GM19043 (cell line): Measurements from ENCODE around the gene TLR9.
A peak's percentile ranks its signal among the peaks of the same experiment; 100 is the strongest.
"Not testable (repeated sequence)": the region's sequence is repeated elsewhere in the genome, so short reads cannot be mapped to it uniquely, and the experiment has no call there.

Source experiments
- ATAC-seq: cut with Tn5 transposase; IDR thresholded peaks from one replicate; pipeline ENCODE4 v1.9.1; 2021; ENCODE audit warnings: low read depth; ENCODE audit not compliant: unreplicated experiment

Gene TLR9

DNA sequence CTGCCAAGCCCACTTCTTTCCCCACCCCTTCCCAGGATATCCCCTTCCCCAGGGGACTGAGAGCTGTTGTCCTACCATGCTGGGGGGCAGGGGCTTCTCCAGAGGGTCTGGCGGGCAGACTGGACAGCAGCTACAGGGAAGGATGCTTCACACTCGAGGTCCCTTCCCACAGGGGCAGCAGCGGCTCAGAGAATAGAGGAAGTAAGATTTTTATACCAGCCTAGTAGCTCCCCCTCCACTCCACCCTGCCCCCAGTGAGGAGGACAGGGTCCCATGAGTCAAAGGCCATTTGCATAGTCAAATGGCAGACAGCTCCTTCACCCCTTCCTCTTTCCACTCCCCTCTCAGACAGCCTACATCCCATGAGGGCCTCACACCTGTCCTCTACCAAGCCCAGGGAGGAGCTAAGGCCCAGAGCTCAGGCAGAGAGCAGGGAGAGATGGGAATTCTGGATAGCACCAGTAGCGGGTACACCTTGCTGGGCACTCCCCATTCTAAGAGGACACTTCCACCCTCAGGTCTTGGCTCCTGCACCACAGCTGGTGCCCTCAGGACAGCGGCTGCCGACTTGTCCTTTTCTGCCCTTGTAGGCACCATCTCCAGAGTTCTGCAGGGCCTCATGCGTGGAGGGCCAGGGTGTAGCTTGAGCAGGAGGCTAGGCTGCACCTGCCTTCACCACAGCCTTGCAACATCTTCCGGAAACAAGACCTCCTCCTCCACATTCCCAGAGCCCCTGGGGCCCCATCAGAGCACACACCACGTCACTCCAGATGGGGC is at the start of gene TLR9:
Gene TLR9, minus strand, starts transcription at position 194 of the 777 bp plus-strand sequence. Its CDS starts 116 bp downstream, at position 78.
- ATAC-seq = peak; percentile 76

GRCh38 chr3:52274781-52275180 is 49.3 kb upstream of the TLR9 start:
- not testable (repeated sequence) for ATAC-seq

GRCh38 chr3:52272831-52273230 is 47.4 kb upstream of the TLR9 start:
- ATAC-seq = no peak

DNA sequence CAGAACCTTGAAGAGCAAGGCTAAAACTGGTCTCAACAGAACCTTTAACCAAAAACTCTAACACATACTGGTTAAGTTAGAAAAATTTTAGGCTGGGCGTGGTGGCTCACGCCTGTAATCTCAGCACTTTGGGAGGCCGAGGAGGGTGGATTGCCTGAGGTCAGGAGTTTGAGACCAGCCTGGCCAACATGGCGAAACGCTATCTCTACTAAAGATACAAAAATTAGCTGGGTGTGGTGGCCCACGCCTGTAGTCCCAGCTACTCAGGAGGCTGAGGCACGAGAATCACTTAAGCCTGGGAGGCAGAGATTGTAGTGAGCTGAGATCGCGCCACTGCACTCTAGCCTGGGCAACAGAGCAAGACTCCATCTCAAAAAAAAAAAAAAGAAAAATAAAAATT is 46.7 kb upstream of the TLR9 start:
- ATAC-seq = not testable (repeated sequence)

DNA sequence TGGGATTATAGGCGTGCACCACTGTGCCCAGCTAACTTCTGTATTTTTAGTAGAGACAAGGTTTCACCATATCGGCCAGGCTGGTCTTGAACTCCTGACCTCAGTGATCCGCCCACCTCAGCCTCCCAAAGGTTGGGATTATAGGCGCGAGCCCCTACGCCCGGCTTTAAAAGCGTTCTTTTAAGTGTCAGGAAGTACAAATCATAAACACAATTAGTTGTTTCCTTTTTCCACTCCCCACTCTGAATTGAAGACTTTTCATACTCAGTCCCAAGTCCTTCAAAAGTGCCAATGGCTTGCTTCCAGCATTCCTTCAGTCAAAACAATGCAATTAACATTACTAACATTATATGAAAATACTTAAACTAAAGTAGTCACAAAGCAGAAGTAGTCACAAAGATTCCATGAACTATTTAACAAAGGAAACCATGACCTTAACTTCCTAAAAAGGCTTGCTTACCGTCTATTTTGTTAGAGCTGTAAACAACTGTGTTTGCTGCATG is 44.9 kb upstream of the TLR9 start:
- ATAC-seq = no peak

GRCh38 chr3:52269776-52270175 is 44.3 kb upstream of the TLR9 start:
- ATAC-seq = no peak

- no peak for ATAC-seq
These were observed 42.6 kb upstream of the TLR9 start for GRCh38 chr3:52268036-52268435.

DNA sequence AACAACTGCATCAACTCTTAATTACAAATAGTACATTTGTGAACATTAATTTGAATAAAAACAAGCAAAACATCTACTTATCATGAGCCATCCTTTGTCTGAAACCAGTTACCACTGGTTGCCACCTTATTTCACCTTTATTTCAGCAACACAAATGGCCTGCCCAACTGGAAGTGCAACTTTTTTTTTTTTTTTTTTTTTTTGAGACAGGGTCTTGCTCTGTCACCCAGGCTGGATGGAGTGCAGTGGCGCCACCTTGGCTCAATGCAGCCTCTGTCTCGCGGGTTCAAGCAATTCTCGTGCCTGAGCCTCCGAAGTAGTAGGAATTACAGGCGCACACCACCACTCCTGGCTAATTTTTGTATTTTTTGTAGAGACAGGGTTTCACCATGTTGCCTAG is 39.9 kb upstream of the TLR9 start:
- no peak for ATAC-seq

DNA sequence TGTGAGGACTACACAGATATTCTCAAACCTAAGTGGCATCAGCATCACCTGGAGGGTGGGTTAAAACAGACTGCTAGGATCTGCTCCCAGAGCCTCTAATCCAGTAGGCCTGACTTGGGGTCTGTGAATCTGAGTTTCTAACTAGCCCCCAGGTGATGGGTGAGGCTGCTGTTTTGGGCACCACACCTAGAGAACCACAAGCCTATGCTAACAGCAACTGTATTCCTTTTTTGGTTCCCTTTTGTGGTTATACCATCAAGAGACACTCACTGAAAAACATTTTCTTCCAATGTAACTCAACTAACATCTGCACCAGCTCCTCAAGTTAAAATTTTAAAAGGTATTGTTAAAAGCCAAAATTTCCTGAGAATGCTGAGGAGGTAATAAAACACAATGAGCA is 37.0 kb upstream of the TLR9 start:
- no peak for ATAC-seq

- no peak for ATAC-seq
These were observed 34.0 kb upstream of the TLR9 start for GRCh38 chr3:52259448-52259847.

- ATAC-seq = no peak
These were observed 33.6 kb upstream of the TLR9 start for GRCh38 chr3:52259035-52259434.

DNA sequence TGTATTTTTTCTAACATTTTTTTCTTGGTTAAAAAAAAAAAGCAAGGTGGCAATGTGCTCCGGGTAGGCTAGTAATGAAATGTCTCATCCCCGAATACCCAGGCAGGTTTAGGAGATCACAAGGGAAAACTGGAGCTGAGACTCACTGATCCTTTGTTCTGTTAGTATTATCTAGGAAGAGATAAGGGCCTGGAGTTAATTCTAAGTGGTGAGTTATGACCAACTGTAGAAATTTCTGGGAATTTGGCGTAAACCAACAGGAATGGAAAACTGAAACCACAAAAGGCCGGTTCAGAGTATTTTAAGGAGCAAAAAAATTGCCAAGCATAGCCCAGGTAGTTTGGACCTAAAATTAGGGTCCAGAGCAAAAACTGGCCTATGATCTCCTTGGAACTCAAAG is 32.5 kb upstream of the TLR9 start:
- ATAC-seq = no peak

GRCh38 chr3:52256622-52257021 is 31.2 kb upstream of the TLR9 start:
- ATAC-seq = no peak

DNA sequence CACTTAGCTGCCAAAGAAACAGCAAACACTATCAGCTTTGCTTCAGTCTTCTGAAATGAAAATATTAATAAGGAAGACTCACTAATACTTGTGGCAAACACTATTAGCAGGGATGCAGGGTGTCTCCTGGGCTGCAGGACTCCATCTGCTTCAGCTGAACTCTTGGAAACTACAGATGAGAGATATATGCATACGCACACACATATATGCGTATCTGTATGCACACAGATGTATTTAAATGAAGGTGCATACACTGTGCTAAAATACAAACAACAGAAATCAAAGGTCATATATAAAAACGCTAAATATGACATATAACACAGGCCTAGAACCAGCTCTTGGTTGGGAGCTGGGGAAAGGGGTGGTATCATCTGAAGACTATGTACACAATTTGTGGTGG is 30.7 kb upstream of the TLR9 start:
- ATAC-seq = no peak

DNA sequence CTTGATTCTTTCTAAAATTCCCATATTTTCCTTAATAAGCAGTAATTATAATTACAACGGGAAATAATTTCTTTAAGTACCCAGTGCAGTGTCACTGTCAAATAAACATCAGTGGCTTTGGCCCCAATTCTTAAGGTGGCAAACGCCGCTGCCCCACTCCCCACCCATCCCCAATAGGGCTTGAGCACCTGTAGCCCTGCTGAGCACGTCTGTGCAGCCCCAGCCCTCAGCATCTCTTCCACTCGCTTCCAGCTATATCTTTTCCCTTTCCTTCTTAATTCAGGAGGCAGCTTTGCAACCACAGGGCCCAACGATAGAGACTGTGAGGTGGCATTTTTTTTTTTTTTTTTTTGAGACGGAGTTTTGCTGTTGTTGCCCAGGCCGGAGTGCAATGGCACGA is 29.2 kb upstream of the TLR9 start:
- no peak for ATAC-seq

DNA sequence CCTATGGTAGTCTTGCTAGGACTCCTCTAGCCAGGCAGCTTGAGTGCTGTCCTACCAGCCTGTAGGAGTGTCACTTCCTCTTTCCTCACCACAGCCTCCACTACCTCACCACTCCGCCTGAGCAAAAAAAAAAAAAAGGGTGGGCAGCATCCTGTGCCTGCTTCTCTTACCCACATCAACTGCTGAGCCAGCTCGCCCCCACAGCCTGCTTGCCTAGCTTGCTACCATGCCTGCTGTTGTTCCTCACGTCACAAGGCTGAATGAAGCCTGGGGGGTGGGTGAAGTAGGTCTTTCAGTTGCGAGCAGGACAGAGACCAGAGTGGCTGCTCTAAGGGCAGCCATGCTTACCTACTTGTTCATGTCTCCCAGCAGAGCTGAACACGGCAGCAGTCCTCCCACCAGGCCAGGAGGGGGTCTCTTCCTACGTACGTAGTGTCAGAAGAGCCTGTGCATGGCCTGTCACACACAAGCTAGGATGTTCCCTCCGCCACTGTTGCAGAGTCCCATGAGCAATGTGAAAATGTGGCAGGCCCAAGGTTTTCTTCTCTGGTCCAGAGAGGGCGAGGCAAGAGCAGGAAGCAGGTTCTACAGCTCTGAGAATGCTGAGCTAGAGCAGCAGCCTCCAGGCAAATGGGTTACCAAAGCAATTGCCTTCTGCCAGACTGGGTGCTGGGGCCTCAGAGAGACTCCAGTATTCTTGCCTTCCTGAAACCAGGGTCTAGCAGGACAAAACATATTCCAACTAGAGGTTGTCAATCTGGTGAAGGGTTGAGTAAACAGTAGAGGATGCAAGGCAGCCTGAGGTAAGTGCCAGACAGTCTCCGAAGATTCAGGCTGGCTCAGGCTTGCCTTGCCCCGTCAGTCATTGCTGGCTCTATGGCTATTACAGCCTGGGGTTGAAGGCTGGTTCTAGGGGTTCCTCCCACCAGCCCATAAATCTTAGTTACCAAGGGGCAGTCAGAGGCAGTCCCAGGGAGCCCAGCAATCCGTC is 28.2 kb upstream of the TLR9 start:
- peak; percentile 96 for ATAC-seq

DNA sequence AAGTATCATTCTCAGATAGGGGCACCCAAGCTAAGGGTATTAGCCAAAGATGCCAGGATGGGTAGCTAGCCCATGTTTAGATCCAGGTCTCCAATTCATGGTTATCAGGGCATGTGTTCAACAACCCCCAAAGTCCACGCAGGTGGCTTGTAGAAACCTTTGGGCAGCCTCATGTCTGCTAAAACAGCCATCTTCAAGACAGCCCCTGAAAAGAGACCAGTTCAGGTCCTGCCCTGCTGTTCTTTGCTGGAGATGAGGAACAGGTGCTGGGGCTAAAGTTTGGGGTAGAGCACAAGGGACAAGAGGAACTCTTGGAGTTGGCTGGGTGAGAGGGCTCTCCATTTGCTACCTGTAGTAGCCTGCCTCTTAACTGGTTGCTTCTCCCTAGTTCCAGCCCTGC is 24.7 kb upstream of the TLR9 start:
- no peak for ATAC-seq

- no peak for ATAC-seq
These were observed 24.2 kb upstream of the TLR9 start for GRCh38 chr3:52249683-52250082.

- ATAC-seq = no peak
These were observed 23.5 kb upstream of the TLR9 start for GRCh38 chr3:52248816-52249547.

GRCh38 chr3:52248165-52248541 is 22.7 kb upstream of the TLR9 start:
- ATAC-seq = no peak
